Activated B cell treated with CpG ODN at 0.5 μM for 24 hours (primary cell): Measurements from ENCODE around the gene TRIM41. TPM values are rescaled to one million over a fixed set of nuclear protein-coding genes. Genes with fewer than 3 reads are reported as not detected.

Experiments used
- ATAC-seq: fragments of 200-7000 bp; cut with Tn5 transposase; one replicate; pipeline ENCODE4 v1.10.0; 2021; ENCODE audit warnings: low read depth, mild to moderate bottlenecking, moderate library complexity
- CTCF ChIA-PET: fragments of 350-600 bp; sonication (Branson Sonifier 250); formaldehyde crosslinking; loops from one replicate; lab custom pipeline; 2021; ENCODE audit warnings: antibody characterized with exemption; lab: Charles Lee
- POLR2A ChIA-PET: fragments of 350-600 bp; sonication (Branson Sonifier 250); formaldehyde crosslinking; loops from one replicate; lab custom pipeline; 2021; ENCODE audit warnings: antibody characterized with exemption; lab: Charles Lee
- DNase-seq: peaks from one replicate; pipeline ENCODE4 v3.0.0; 2022
- H3K27ac Mint-ChIP-seq: one replicate; pipeline ENCODE4 v1.8.0; 2020; ENCODE audit warnings: mixed read lengths
- H3K27me3 Mint-ChIP-seq: one replicate; pipeline ENCODE4 v1.8.0; 2021; ENCODE audit warnings: mixed read lengths
- H3K36me3 Mint-ChIP-seq: one replicate; pipeline ENCODE4 v1.8.0; 2021; ENCODE audit warnings: low read depth, mixed read lengths
- H3K4me1 Mint-ChIP-seq: one replicate; pipeline ENCODE4 v1.8.0; 2021; ENCODE audit warnings: mixed read lengths
- H3K4me3 Mint-ChIP-seq: one replicate; pipeline ENCODE4 v1.8.0; 2020; ENCODE audit warnings: mild to moderate bottlenecking, mixed read lengths
- H3K9me3 Mint-ChIP-seq: one replicate; pipeline ENCODE4 v1.8.0; 2020; ENCODE audit warnings: mixed read lengths
- intact Hi-C: fragments of 100-400 bp; cut with micrococcal nuclease; formaldehyde crosslinking; loops from one replicate; pipeline ENCODE4 v1.15.1; 2024
- total RNA-seq: library from RNA; stranded (reverse); gene quantifications from 2 replicates; pipeline ENCODE4 v1.2.3, GENCODE V29; 2022
- TF ChIP-seq, protein P1 (sequence below): fragments of 200-600 bp; IDR thresholded peaks from one replicate; pipeline ENCODE4 v1.8.0; 2022; ENCODE audit warnings: antibody characterized with exemption, mild to moderate bottlenecking

The TRIM41 gene
- total RNA-seq, 1 donor from 2014 or later = 39.6 TPM

GRCh38 chr5:181243564-181244343, 20.7 kb downstream of the TRIM41 start, which contains the start of gene RACK1:
RACK1 (minus strand) TSS chr5:181243906; CDS start chr5:181243800, 106 bp downstream.
- Mint-ChIP-seq H3K27ac (peak within 1 kb of the TSS; percentile 98), H3K27me3 (no peaks in the 10 kb centered on the region), H3K36me3 (peaks cover 55% of the 10 kb centered on the region), H3K4me3 (peak within 1 kb of the TSS; percentile 96), H3K9me3 (no peaks in the 10 kb centered on the region), H3K4me1 (peaks cover 73% of the 10 kb centered on the region)
- intact Hi-C loops = loop anchor here (1.0 to 5.0 kb wide), 5 partner anchors 20 to 440 kb away; partner anchors contain the start of genes TRIM41, TRIM7 and ZFP62
- ChIA-PET POLR2A (interaction anchor here (0.6 to 8.6 kb wide), 17 partner anchors 9 to 433 kb away, joined by 3 to 177 read pairs (median 7); partner anchors contain the start of genes TRIM41, TRIM52, TRIM7 and ZFP62), CTCF (interaction anchor here (0.7 to 2.1 kb wide), 5 partner anchors 17 to 59 kb away, joined by 3 to 7 read pairs (median 5); partner anchors contain the start of gene TRIM52)
- DNase-seq (peak; percentile 79), ATAC-seq (peak; percentile 79)
- TF ChIP-seq, protein P1, sequence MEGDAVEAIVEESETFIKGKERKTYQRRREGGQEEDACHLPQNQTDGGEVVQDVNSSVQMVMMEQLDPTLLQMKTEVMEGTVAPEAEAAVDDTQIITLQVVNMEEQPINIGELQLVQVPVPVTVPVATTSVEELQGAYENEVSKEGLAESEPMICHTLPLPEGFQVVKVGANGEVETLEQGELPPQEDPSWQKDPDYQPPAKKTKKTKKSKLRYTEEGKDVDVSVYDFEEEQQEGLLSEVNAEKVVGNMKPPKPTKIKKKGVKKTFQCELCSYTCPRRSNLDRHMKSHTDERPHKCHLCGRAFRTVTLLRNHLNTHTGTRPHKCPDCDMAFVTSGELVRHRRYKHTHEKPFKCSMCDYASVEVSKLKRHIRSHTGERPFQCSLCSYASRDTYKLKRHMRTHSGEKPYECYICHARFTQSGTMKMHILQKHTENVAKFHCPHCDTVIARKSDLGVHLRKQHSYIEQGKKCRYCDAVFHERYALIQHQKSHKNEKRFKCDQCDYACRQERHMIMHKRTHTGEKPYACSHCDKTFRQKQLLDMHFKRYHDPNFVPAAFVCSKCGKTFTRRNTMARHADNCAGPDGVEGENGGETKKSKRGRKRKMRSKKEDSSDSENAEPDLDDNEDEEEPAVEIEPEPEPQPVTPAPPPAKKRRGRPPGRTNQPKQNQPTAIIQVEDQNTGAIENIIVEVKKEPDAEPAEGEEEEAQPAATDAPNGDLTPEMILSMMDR = no peak

- Mint-ChIP-seq H3K36me3 (peaks cover 44% of the 10 kb centered on the region), H3K27ac (peak overlapping the region; percentile 96), H3K27me3 (no peaks in the 10 kb centered on the region), H3K4me3 (peak overlapping the region; percentile 96), H3K9me3 (no peaks in the 10 kb centered on the region), H3K4me1 (peaks cover 83% of the 10 kb centered on the region)
- ATAC-seq (no peak), DNase-seq (no peak)
- TF ChIP-seq, protein P1 = no peak
- CTCF ChIA-PET = interaction anchor here (0.8 kb wide), 1 partner anchor 22 kb away, joined by 3 read pairs; the partner anchor contains the start of gene TRIM41
- intact Hi-C loops = loop anchor here (1.0 kb wide), 1 partner anchor 16 kb away; the partner anchor contains the start of gene TRIM52
- POLR2A ChIA-PET = interaction anchor here (0.6 to 8.6 kb wide), 7 partner anchors 11 to 435 kb away, joined by 3 to 177 read pairs (median 9); partner anchors contain the start of genes TRIM41 and TRIM52
Measured at GRCh38 chr5:181245427-181246275, 22.6 kb downstream of the TRIM41 start.

DNA sequence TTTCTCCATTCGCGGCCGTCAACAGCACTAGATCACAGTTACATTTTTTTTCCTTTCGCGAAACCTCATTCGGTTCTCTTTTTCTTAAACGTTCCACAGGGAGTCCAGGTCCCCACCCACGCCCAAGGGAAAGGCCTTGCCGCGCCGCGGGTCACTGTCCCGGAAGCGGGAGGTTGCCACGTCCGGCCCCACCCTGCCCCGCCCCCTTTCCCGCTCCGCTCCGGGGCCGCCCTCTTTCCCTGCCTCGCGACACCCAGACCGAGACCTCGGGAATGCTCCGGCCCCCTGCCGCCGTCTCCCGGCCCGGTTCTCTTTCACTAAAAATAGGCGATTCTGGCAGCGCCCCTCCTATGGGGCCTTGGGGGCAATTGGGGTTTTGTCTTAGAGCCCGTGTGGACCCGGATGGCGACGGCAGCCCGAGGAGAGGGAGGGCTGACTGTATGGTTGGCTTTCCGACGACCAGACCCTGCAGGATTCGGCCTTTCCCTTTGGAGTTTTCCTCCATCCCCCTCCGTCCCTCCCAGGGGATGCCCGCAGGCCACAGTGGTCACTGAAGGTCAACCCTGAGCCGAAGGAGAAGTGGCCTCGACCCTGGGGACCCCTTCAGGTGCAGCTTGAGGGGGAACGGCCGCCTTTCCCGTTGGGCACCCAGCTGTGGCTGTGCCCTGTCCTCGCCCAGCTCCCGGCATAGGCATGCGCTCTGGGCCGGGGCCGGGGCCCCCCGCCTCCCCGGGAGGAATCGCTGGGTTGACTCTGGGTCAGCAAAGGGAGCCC, 23.4 kb downstream of the TRIM41 start:
- intact Hi-C loops = loop anchor here (1.0 kb wide), 1 partner anchor 15 kb away; the partner anchor contains the start of gene TRIM52
- ChIA-PET POLR2A (interaction anchor here (0.6 to 8.6 kb wide), 7 partner anchors 10 to 436 kb away, joined by 3 to 177 read pairs (median 9); partner anchors contain the start of genes TRIM41 and TRIM52), CTCF (no interaction called here)
- H3K27ac Mint-ChIP-seq = peak overlapping the region; percentile 96
- H3K9me3 Mint-ChIP-seq = no peaks in the 10 kb centered on the region
- TF ChIP-seq, protein P1 = no peak
- peak; percentile 75 for DNase-seq
- peaks cover 41% of the 10 kb centered on the region for H3K36me3 Mint-ChIP-seq
- H3K4me3 Mint-ChIP-seq = peak overlapping the region; percentile 96
- ATAC-seq = peak; percentile 43
- no peaks in the 10 kb centered on the region for H3K27me3 Mint-ChIP-seq
- H3K4me1 Mint-ChIP-seq = peaks cover 77% of the 10 kb centered on the region

DNA sequence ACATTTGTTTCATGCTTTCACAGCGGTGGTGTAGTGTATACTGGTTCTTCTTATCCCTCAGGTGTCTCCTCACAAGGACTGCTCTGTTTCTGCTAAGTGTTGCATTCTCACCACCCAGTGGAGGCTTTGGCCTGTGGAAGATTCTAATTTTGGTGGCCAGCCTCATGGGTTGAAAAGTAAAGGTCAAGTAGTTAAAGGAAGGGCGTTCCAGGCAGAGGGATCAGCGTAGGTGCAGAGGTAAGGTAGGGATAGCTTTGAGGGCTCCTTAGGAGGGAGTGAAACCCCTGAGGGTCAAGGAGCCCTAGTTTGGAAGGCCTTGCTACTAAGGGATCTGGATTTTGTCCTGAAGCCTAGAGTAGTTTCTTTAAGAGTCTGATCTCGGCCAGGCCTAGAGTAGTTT, 25.2 kb downstream of the TRIM41 start:
- DNase-seq (no peak), ATAC-seq (no peak)
- TF ChIP-seq, protein P1 = no peak
- ChIA-PET CTCF (no interaction called here), POLR2A (interaction anchor here (0.6 to 8.6 kb wide), 3 partner anchors 14 to 46 kb away, joined by 3 to 177 read pairs (median 144); partner anchors contain the start of genes TRIM41 and TRIM52)
- Mint-ChIP-seq H3K9me3 (no peaks in the 10 kb centered on the region), H3K4me1 (peaks cover 66% of the 10 kb centered on the region), H3K4me3 (peak overlapping the region; percentile 96), H3K27me3 (no peaks in the 10 kb centered on the region), H3K36me3 (peaks cover 31% of the 10 kb centered on the region), H3K27ac (peak overlapping the region; percentile 96)
- intact Hi-C loops = no loop called here
